Endodermal cell (in vitro differentiated cells): ENCODE data around the gene SLC22A8. TPM values are rescaled to one million over a fixed set of nuclear protein-coding genes. Genes with fewer than 3 reads are reported as not detected.

Experiments used
- DNase-seq: peaks from one replicate; pipeline ENCODE4 v3.0.0-alpha.2; 2017
- H3K27ac ChIP-seq: 2 replicates; pipeline ENCODE4 v1.5.1; 2013; ENCODE audit warnings: mild to moderate bottlenecking, low read depth, low read length, moderate library complexity
- H3K27me3 ChIP-seq: 2 replicates; pipeline ENCODE4 v1.6.1; 2013; ENCODE audit warnings: mild to moderate bottlenecking, low read length, moderate library complexity; ENCODE audit not compliant: insufficient read depth, control insufficient read depth, poor library complexity, severe bottlenecking
- H3K36me3 ChIP-seq: 2 replicates; pipeline ENCODE4 v1.7.0; 2013; ENCODE audit warnings: mild to moderate bottlenecking, low read length, moderate library complexity; ENCODE audit not compliant: control insufficient read depth, insufficient read depth
- H3K4me1 ChIP-seq: one replicate; pipeline ENCODE4 v1.7.0; 2013; ENCODE audit warnings: low read length; ENCODE audit not compliant: control insufficient read depth, insufficient read depth
- H3K4me3 ChIP-seq: 2 replicates; pipeline ENCODE4 v1.5.1; 2013; ENCODE audit warnings: mild to moderate bottlenecking, low read length, moderate library complexity
- H3K9ac ChIP-seq: 2 replicates; pipeline ENCODE4 v1.6.1; 2013; ENCODE audit warnings: mild to moderate bottlenecking, low read length, moderate library complexity; ENCODE audit not compliant: poor library complexity, severe bottlenecking; ENCODE audit errors: extremely low read depth
- H3K9me3 ChIP-seq: 2 replicates; pipeline ENCODE4 v1.6.1; 2013; ENCODE audit warnings: mild to moderate bottlenecking, low read length, moderate library complexity; ENCODE audit not compliant: control insufficient read depth
- H3K27ac Mint-ChIP-seq: 2 replicates; pipeline ENCODE4 v1.8.0; 2020; ENCODE audit warnings: mixed read lengths
- H3K27me3 Mint-ChIP-seq: 2 replicates; pipeline ENCODE4 v1.8.0; 2021; ENCODE audit warnings: mild to moderate bottlenecking, mixed read lengths; ENCODE audit not compliant: insufficient read depth
- H3K36me3 Mint-ChIP-seq: 2 replicates; pipeline ENCODE4 v1.8.0; 2020; ENCODE audit warnings: low read depth, mixed read lengths
- H3K4me1 Mint-ChIP-seq: 2 replicates; pipeline ENCODE4 v1.8.0; 2020; ENCODE audit warnings: mixed read lengths
- H3K4me3 Mint-ChIP-seq: 2 replicates; pipeline ENCODE4 v1.8.0; 2020; ENCODE audit warnings: mild to moderate bottlenecking, moderate library complexity, mixed read lengths
- H3K9me3 Mint-ChIP-seq: 2 replicates; pipeline ENCODE4 v1.8.0; 2020; ENCODE audit warnings: mild to moderate bottlenecking, mixed read lengths
- CTCF ChIP-seq: fragments of 200-600 bp; sonication (generic); conservative IDR thresholded peaks from 2 replicates; pipeline ENCODE4 v1.5.0; 2021; ENCODE audit warnings: antibody characterized with exemption, mild to moderate bottlenecking
- WGBS, 2 experiments: methylation state at CpG; one replicate each; pipeline versions ENCODE4 v1.1.5 to v1.1.7; 2013; ENCODE audit warnings: missing lambda C conversion rate in 2 of 2, mixed read lengths in 1 of 2; ENCODE audit not compliant: insufficient coverage in 1 of 2, insufficient read length in 1 of 2; 5-methylcytosine and 5-hydroxymethylcytosine counted together
- total RNA-seq, 2 donors: library from RNA; stranded (reverse); fragmentation: NEBNext Ultra II Directional in 1 of 2; extraction: Animal tissue kit (Norgen Biotek cat#: 25700) in 1 of 2; gene quantifications; 2 replicates in 1 of 2; 3 replicates in 1 of 2; pipeline ENCODE4 v1.2.1, GENCODE V29; 2021

SLC22A8 gene
- total RNA-seq, 2 donors from 2014 or later, result 0.22 TPM; not detected in 1

GRCh38 chr11:62974848-62975522, 40.7 kb downstream of the SLC22A8 start:
- H3K27ac Mint-ChIP-seq, result no peak overlapping the region
- peak; percentile 82 for DNase-seq
- H3K27me3 Mint-ChIP-seq, result peaks cover 21% of the 10 kb centered on the region
- no peak overlapping the region for H3K4me3 Mint-ChIP-seq
- H3K36me3 Mint-ChIP-seq, result no peaks in the 10 kb centered on the region
- no peaks in the 10 kb centered on the region for H3K4me1 ChIP-seq
- H3K9me3 Mint-ChIP-seq, result no peaks in the 10 kb centered on the region
- 31 to 42% methylated on average over 8 of the region's 9 CpGs for WGBS, 2 experiments
- H3K36me3 ChIP-seq, result no peaks in the 10 kb centered on the region
- TF ChIP-seq CTCF, result peak; percentile 85
- no peaks in the 10 kb centered on the region for H3K9me3 ChIP-seq
- no peak overlapping the region for H3K4me3 ChIP-seq
- no peaks in the 10 kb centered on the region for H3K4me1 Mint-ChIP-seq
- no peak overlapping the region for H3K9ac ChIP-seq
- H3K27me3 ChIP-seq, result no peaks in the 10 kb centered on the region
- no peak overlapping the region for H3K27ac ChIP-seq

GRCh38 chr11:62965574-62965973, 50.1 kb downstream of the SLC22A8 start:
- no peak overlapping the region for H3K9ac ChIP-seq
- peaks cover 5% of the 10 kb centered on the region for H3K27me3 ChIP-seq
- no peak for TF ChIP-seq CTCF
- no peak for DNase-seq
- H3K4me1 ChIP-seq, result no peaks in the 10 kb centered on the region
- H3K9me3 Mint-ChIP-seq, result peaks cover 2% of the 10 kb centered on the region
- H3K4me3 ChIP-seq, result no peak overlapping the region
- H3K36me3 ChIP-seq, result no peaks in the 10 kb centered on the region
- no peak overlapping the region for H3K27ac Mint-ChIP-seq
- 85% methylated on average over 2 of the region's 2 CpGs; no CpG with 5 or more reads in 1 of the 2 experiments for WGBS, 2 experiments
- H3K27me3 Mint-ChIP-seq, result peaks cover 14% of the 10 kb centered on the region
- no peaks in the 10 kb centered on the region for H3K4me1 Mint-ChIP-seq
- H3K27ac ChIP-seq, result no peak overlapping the region
- no peaks in the 10 kb centered on the region for H3K36me3 Mint-ChIP-seq
- no peak overlapping the region for H3K4me3 Mint-ChIP-seq
- H3K9me3 ChIP-seq, result no peaks in the 10 kb centered on the region

GRCh38 chr11:62962391-62962790, 53.2 kb downstream of the SLC22A8 start:
- DNase-seq, result no peak
- Mint-ChIP-seq H3K4me1 (no peaks in the 10 kb centered on the region), H3K36me3 (no peaks in the 10 kb centered on the region), H3K27ac (no peak overlapping the region), H3K27me3 (peaks cover 8% of the 10 kb centered on the region), H3K4me3 (no peak overlapping the region), H3K9me3 (no peaks in the 10 kb centered on the region)
- no peak for TF ChIP-seq CTCF
- Histone ChIP-seq H3K9me3 (no peaks in the 10 kb centered on the region), H3K27me3 (peaks cover 5% of the 10 kb centered on the region), H3K9ac (no peak overlapping the region), H3K36me3 (no peaks in the 10 kb centered on the region), H3K4me1 (no peaks in the 10 kb centered on the region), H3K27ac (no peak overlapping the region), H3K4me3 (no peak overlapping the region)
- WGBS, 2 experiments, result 94% methylated on average over 2 of the region's 3 CpGs
